Breast epithelium (tissue), 4 donors: ENCODE results near the gene TXNRD2. TPM values are rescaled to one million over a fixed set of nuclear protein-coding genes. Genes with fewer than 3 reads are reported as not detected.
A peak's percentile ranks its signal among the peaks of the same experiment; 100 is the strongest.

ENCODE experiments used
- DNase-seq, 2 donors: peaks; one replicate each; pipeline ENCODE4 v3.0.0-alpha.2; 2019; ENCODE audit warnings: low spot score in 2 of 2
- H3K27ac ChIP-seq, 2 donors: fragments of 200-600 bp; sonication (generic) in 1 of 2; one replicate each; pipeline ENCODE4 v1.5.1; 2016 to 2019; ENCODE audit warnings: mild to moderate bottlenecking in 1 of 2
- H3K27me3 ChIP-seq, 2 donors: fragments of 200-600 bp; sonication (generic) in 1 of 2; one replicate each; pipeline versions ENCODE4 v1.5.1 to v1.6.0; 2017 to 2019; ENCODE audit warnings: control low read depth in 1 of 2, mild to moderate bottlenecking in 1 of 2
- H3K36me3 ChIP-seq: fragments of 200-600 bp; one replicate; pipeline ENCODE4 v1.5.1; 2019
- H3K4me1 ChIP-seq, 2 donors: fragments of 200-600 bp; sonication (generic); one replicate each; pipeline ENCODE4 v1.5.1; 2016 to 2019; ENCODE audit warnings: control low read depth in 1 of 2
- H3K4me3 ChIP-seq, 3 donors: fragments of 200-600 bp; sonication (generic); 1 replicate in 2 of 3; 2 replicates in 1 of 3; pipeline ENCODE4 v1.5.1; 2016 to 2019; ENCODE audit warnings: mild to moderate bottlenecking in 3 of 3, moderate library complexity in 2 of 3
- H3K9me3 ChIP-seq, 2 donors: fragments of 200-600 bp; sonication (generic) in 1 of 2; one replicate each; pipeline ENCODE4 v1.5.1; 2016 to 2019; ENCODE audit warnings: control low read depth in 1 of 2
- CTCF ChIP-seq, 3 donors: fragments of 450-650 bp; IDR thresholded peaks; one replicate each; pipeline ENCODE4 v1.5.1; 2016 to 2017; ENCODE audit warnings: antibody characterized with exemption in 3 of 3, mild to moderate bottlenecking in 3 of 3, moderate library complexity in 3 of 3
- POLR2A ChIP-seq: fragments of 450-650 bp; IDR thresholded peaks from one replicate; pipeline ENCODE4 v1.6.1; 2016; ENCODE audit warnings: antibody characterized with exemption, mild to moderate bottlenecking, moderate library complexity
- POLR2AphosphoS5 ChIP-seq, 3 donors: sonication (generic); formaldehyde crosslinking; IDR thresholded peaks; one replicate each; pipeline ENCODE4 v1.6.1; 2017; ENCODE audit warnings: antibody characterized with exemption in 3 of 3
- intact Hi-C: fragments of 100-400 bp; cut with DNase I; formaldehyde crosslinking; loops from one replicate; pipeline ENCODE4 v1.15.1; 2023; ENCODE audit warnings: low total_unique reads
- total RNA-seq, 3 donors: library from RNA; depleted of rRNA; stranded (reverse); fragments of >200 nt; gene quantifications; one replicate each; pipeline ENCODE4 v1.1.0, GENCODE V29; 2016

TXNRD2 gene
- total RNA-seq, 3 donors from 2014 or later, result 13.8 to 22.8 (median 20.6) TPM

GRCh38 chr22:19879992-19880785, 61.4 kb downstream of the TXNRD2 start:
- TF ChIP-seq CTCF (IDR thresholded peaks at IDR 0.05) (no peak), POLR2AphosphoS5 (IDR thresholded peaks at IDR 0.05) (no peak)
- Histone ChIP-seq H3K27ac (peak overlapping the region in 1 of 2 donors; percentile 5), H3K4me3 (no peak overlapping the region), H3K4me1 (no peaks in the 10 kb centered on the region), H3K27me3 (no peaks in the 10 kb centered on the region), H3K9me3 (no peaks in the 10 kb centered on the region), H3K36me3 (no peaks in the 10 kb centered on the region)
- intact Hi-C loops, result no loop called here
- DNase-seq, result no peak

- DNase-seq, result no peak
- Histone ChIP-seq H3K4me3 (no peak overlapping the region), H3K27ac (peak overlapping the region in 1 of 2 donors; percentile 5), H3K36me3 (no peaks in the 10 kb centered on the region), H3K27me3 (no peaks in the 10 kb centered on the region), H3K9me3 (no peaks in the 10 kb centered on the region), H3K4me1 (no peaks in the 10 kb centered on the region)
- intact Hi-C loops, result no loop called here
- TF ChIP-seq CTCF (IDR thresholded peaks at IDR 0.05) (no peak), POLR2AphosphoS5 (IDR thresholded peaks at IDR 0.05) (no peak), POLR2A (no peak)
These were observed 62.0 kb downstream of the TXNRD2 start for GRCh38 chr22:19879643-19879991.

- DNase-seq, result no peak
- intact Hi-C loops, result no loop called here
- H3K9me3 ChIP-seq, result no peaks in the 10 kb centered on the region
- no peak overlapping the region for H3K27ac ChIP-seq
- H3K4me3 ChIP-seq, result no peak overlapping the region
- H3K4me1 ChIP-seq, result no peaks in the 10 kb centered on the region
- no peaks in the 10 kb centered on the region for H3K27me3 ChIP-seq
- TF ChIP-seq POLR2A (no peak), CTCF (IDR thresholded peaks at IDR 0.05) (no peak), POLR2AphosphoS5 (IDR thresholded peaks at IDR 0.05) (no peak)
- H3K36me3 ChIP-seq, result no peaks in the 10 kb centered on the region
These were observed 62.4 kb downstream of the TXNRD2 start for GRCh38 chr22:19879246-19879570.

GRCh38 chr22:19878461-19879245, 63.0 kb downstream of the TXNRD2 start:
- no peaks in the 10 kb centered on the region for H3K9me3 ChIP-seq
- peak in 1 of 2 donors; percentile 33 for DNase-seq
- no peaks in the 10 kb centered on the region for H3K27me3 ChIP-seq
- intact Hi-C loops, result no loop called here
- H3K36me3 ChIP-seq, result no peaks in the 10 kb centered on the region
- H3K27ac ChIP-seq, result no peak overlapping the region
- TF ChIP-seq POLR2A (no peak), CTCF (IDR thresholded peaks at IDR 0.05) (no peak), POLR2AphosphoS5 (IDR thresholded peaks at IDR 0.05) (no peak)
- no peak overlapping the region for H3K4me3 ChIP-seq
- no peaks in the 10 kb centered on the region for H3K4me1 ChIP-seq
